IMR-90 (cell line): ENCODE data around the gene OXER1. TPM values are rescaled to one million over a fixed set of nuclear protein-coding genes. Genes with fewer than 3 reads are reported as not detected.

Source experiments
- ATAC-seq: fragments of 200-7000 bp; cut with Tn5 transposase; 2 replicates; pipeline ENCODE4 v1.9.1; 2020; ENCODE audit warnings: low read depth, mild to moderate bottlenecking, moderate library complexity
- BruUV-seq: library from RNA; stranded (reverse); fragments of 400-500 nt; replicated peaks from 2 replicates; lab custom pipeline; 2021; lab: Mats Ljungman, UMichigan
- CTCF ChIA-PET: fragments of 300-600 bp; formaldehyde crosslinking; extraction: SDS; loops from one replicate; lab custom pipeline; 2021; ENCODE audit warnings: antibody characterized with exemption; lab: Yijun Ruan, JAX
- POLR2A ChIA-PET: fragments of 300-600 bp; sonication (Branson Sonifier 250); formaldehyde crosslinking; loops from one replicate; lab custom pipeline; 2022; ENCODE audit warnings: antibody characterized with exemption; ENCODE audit not compliant: unreplicated experiment; lab: Charles Lee
- DNase-seq: peaks from one replicate; pipeline ENCODE4 v3.0.0; 2013
- H2AFZ ChIP-seq: replicated peaks from 2 replicates; pipeline ENCODE3; 2013; ENCODE audit warnings: low read length, mild to moderate bottlenecking; ENCODE audit not compliant: poor library complexity
- H2AK5ac ChIP-seq: 2 replicates; pipeline ENCODE4 v1.6.1; 2013; ENCODE audit warnings: low read depth, low read length, inconsistent platforms
- H2AK9ac ChIP-seq: replicated peaks from 2 replicates; pipeline ENCODE3; 2013; ENCODE audit warnings: mild to moderate bottlenecking, low read depth, low read length, moderate library complexity; ENCODE audit not compliant: poor library complexity
- H2BK120ac ChIP-seq: 2 replicates; pipeline ENCODE4 v1.6.1; 2013; ENCODE audit warnings: low read depth, low read length, inconsistent platforms
- H2BK15ac ChIP-seq: 3 replicates; pipeline ENCODE4 v1.6.1; 2013; ENCODE audit warnings: low read depth, low read length, inconsistent platforms
- H2BK20ac ChIP-seq: 2 replicates; pipeline ENCODE4 v1.6.1; 2013; ENCODE audit warnings: low read depth, mild to moderate bottlenecking, inconsistent platforms, low read length, moderate library complexity
- H2BK5ac ChIP-seq: 2 replicates; pipeline ENCODE4 v1.6.1; 2013; ENCODE audit warnings: mild to moderate bottlenecking, low read depth, low read length, inconsistent platforms; ENCODE audit not compliant: poor library complexity, severe bottlenecking
- H3K14ac ChIP-seq: replicated peaks from 2 replicates; pipeline ENCODE4 v1.6.1; 2013; ENCODE audit warnings: low read depth, low read length, inconsistent platforms
- H3K18ac ChIP-seq: 2 replicates; pipeline ENCODE4 v1.6.1; 2013; ENCODE audit warnings: low read depth, low read length, control low read depth
- H3K23ac ChIP-seq: 2 replicates; pipeline ENCODE4 v1.6.1; 2013; ENCODE audit warnings: low read depth, low read length, inconsistent platforms
- H3K27ac ChIP-seq: 2 replicates; pipeline ENCODE4 v1.5.1; 2013; ENCODE audit warnings: mild to moderate bottlenecking, control low read depth, low read length; ENCODE audit not compliant: insufficient read depth
- H3K27me3 ChIP-seq: 2 replicates; pipeline ENCODE4 v1.6.1; 2013; ENCODE audit warnings: low read length; ENCODE audit not compliant: control insufficient read depth, insufficient read depth
- H3K36me3 ChIP-seq: 2 replicates; pipeline ENCODE4 v1.6.1; 2013; ENCODE audit warnings: low read length, mixed read lengths; ENCODE audit not compliant: control insufficient read depth, insufficient read depth
- H3K4ac ChIP-seq: 2 replicates; pipeline ENCODE4 v1.6.1; 2013; ENCODE audit warnings: low read depth, low read length, inconsistent platforms
- H3K4me1 ChIP-seq: 2 replicates; pipeline ENCODE4 v1.6.1; 2013; ENCODE audit warnings: low read length, mixed read lengths; ENCODE audit not compliant: control insufficient read depth, insufficient read depth
- H3K4me2 ChIP-seq: 2 replicates; pipeline ENCODE4 v1.6.1; 2013; ENCODE audit warnings: low read depth, mild to moderate bottlenecking, control low read depth, low read length, moderate library complexity
- H3K4me3 ChIP-seq: 2 replicates; pipeline ENCODE4 v1.5.1; 2013; ENCODE audit warnings: low read depth, mild to moderate bottlenecking, control low read depth, low read length, moderate library complexity; ENCODE audit not compliant: insufficient read depth
- H3K56ac ChIP-seq: 2 replicates; pipeline ENCODE4 v1.6.1; 2013; ENCODE audit warnings: low read length, inconsistent platforms; ENCODE audit not compliant: insufficient read depth; ENCODE audit errors: extremely low read depth
- H3K79me1 ChIP-seq, 2 experiments: 2 replicates each; pipeline ENCODE4 v1.6.1; 2013; ENCODE audit warnings: low read length in 2 of 2, inconsistent platforms in 1 of 2, low read depth in 1 of 2
- H3K9ac ChIP-seq: 2 replicates; pipeline ENCODE4 v1.6.1; 2013; ENCODE audit warnings: low read depth, low read length, control low read depth
- H3K9me1 ChIP-seq: 2 replicates; pipeline ENCODE4 v1.6.1; 2013; ENCODE audit warnings: low read length, inconsistent platforms; ENCODE audit not compliant: insufficient read depth
- H3K9me3 ChIP-seq: 2 replicates; pipeline ENCODE4 v1.6.1; 2013; ENCODE audit warnings: low read length; ENCODE audit not compliant: control insufficient read depth, insufficient read depth
- H4K20me1 ChIP-seq: 2 replicates; pipeline ENCODE4 v1.6.1; 2013; ENCODE audit warnings: low read length, inconsistent platforms; ENCODE audit not compliant: insufficient read depth
- H4K5ac ChIP-seq: 2 replicates; pipeline ENCODE4 v1.6.1; 2013; ENCODE audit warnings: mild to moderate bottlenecking, low read depth, low read length, control low read depth
- H4K8ac ChIP-seq, 2 experiments: 2 replicates each; pipeline ENCODE4 v1.6.1; 2013; ENCODE audit warnings: low read depth in 2 of 2, low read length in 2 of 2, control low read depth in 1 of 2, inconsistent platforms in 1 of 2
- H4K91ac ChIP-seq: 2 replicates; pipeline ENCODE4 v1.6.1; 2013; ENCODE audit warnings: low read depth, low read length, inconsistent platforms; ENCODE audit not compliant: insufficient read depth
- BHLHE40 ChIP-seq: fragments of 150-350 bp; IDR thresholded peaks from 2 replicates; pipeline ENCODE4 v1.6.1; 2016; ENCODE audit warnings: mild to moderate bottlenecking, low read depth, low read length
- CEBPB ChIP-seq: IDR thresholded peaks from 2 replicates; pipeline ENCODE4 v1.6.1; 2012; ENCODE audit warnings: low read depth, low read length, improper control_type of control experiment
- CHD1 ChIP-seq: IDR thresholded peaks from 2 replicates; pipeline ENCODE4 v1.6.1; 2012; ENCODE audit warnings: low read depth, low read length, improper control_type of control experiment
- ELK1 ChIP-seq: fragments of 150-350 bp; IDR thresholded peaks from 2 replicates; pipeline ENCODE4 v1.6.1; 2016; ENCODE audit warnings: low read depth, mild to moderate bottlenecking, low read length, moderate library complexity, borderline replicate concordance
- FOS ChIP-seq: fragments of 150-350 bp; IDR thresholded peaks from 2 replicates; pipeline ENCODE4 v1.6.1; 2016; ENCODE audit warnings: low read depth, low read length
- MAFK ChIP-seq: IDR thresholded peaks from 2 replicates; pipeline ENCODE4 v1.6.1; 2012; ENCODE audit warnings: low read depth, low read length, improper control_type of control experiment
- MXI1 ChIP-seq: IDR thresholded peaks from 2 replicates; pipeline ENCODE4 v1.6.1; 2012; ENCODE audit warnings: low read depth, mild to moderate bottlenecking, low read length, moderate library complexity, borderline replicate concordance
- NFE2L2 ChIP-seq: fragments of 150-350 bp; IDR thresholded peaks from 2 replicates; pipeline ENCODE4 v1.6.1; 2016; ENCODE audit warnings: low read depth, mild to moderate bottlenecking, low read length
- POLR2A ChIP-seq: IDR thresholded peaks from 2 replicates; pipeline ENCODE4 v1.6.1; 2012; ENCODE audit warnings: mild to moderate bottlenecking, low read depth, low read length
- RAD21 ChIP-seq: IDR thresholded peaks from 2 replicates; pipeline ENCODE4 v1.6.1; 2012; ENCODE audit warnings: low read length, improper control_type of control experiment
- RCOR1 ChIP-seq: IDR thresholded peaks from 2 replicates; pipeline ENCODE4 v1.6.1; 2012; ENCODE audit warnings: mild to moderate bottlenecking, low read length, improper control_type of control experiment; ENCODE audit not compliant: insufficient replicate concordance
- SMC3 ChIP-seq: fragments of 150-350 bp; IDR thresholded peaks from 2 replicates; pipeline ENCODE4 v1.6.1; 2016; ENCODE audit warnings: low read depth, mild to moderate bottlenecking, antibody characterized with exemption, low read length, moderate library complexity
- USF2 ChIP-seq: fragments of 150-350 bp; IDR thresholded peaks from 2 replicates; pipeline ENCODE4 v1.6.1; 2017; ENCODE audit warnings: mild to moderate bottlenecking, antibody characterized with exemption, low read length, low read depth
- WGBS, 2 experiments: methylation state at CpG; one replicate each; pipeline versions ENCODE4 v1.1.5 to v1.1.7; 2013; ENCODE audit warnings: missing lambda C conversion rate in 2 of 2; ENCODE audit not compliant: insufficient read length in 1 of 2; ENCODE audit errors: extremely low coverage in 2 of 2; 5-methylcytosine and 5-hydroxymethylcytosine counted together
- dilution Hi-C: fragments of 300-500 bp; cut with HindIII; formaldehyde crosslinking; loops from one replicate; pipeline ENCODE4 v1.14.3; 2018; ENCODE audit warnings: low sequenced_read_pairs; ENCODE audit not compliant: unreplicated experiment
- in situ Hi-C: fragments of 300-500 bp; cut with MboI; formaldehyde crosslinking; loops from 3 replicates; pipeline ENCODE4 v1.14.3; 2019; ENCODE audit warnings: low sequenced_read_pairs, inconsistent platforms, mixed read lengths
- intact Hi-C: fragments of 100-400 bp; cut with micrococcal nuclease; formaldehyde crosslinking; loops from 2 replicates; pipeline ENCODE4 v1.10.0; 2022
- polyA plus RNA-seq, 3 experiments: library from polyadenylated mRNA; depleted of rRNA; stranded (reverse); fragments of >200 nt; gene quantifications; 2 replicates each; pipeline ENCODE4 v1.2.3, GENCODE V29; 2012; ENCODE audit warnings: low replicate concordance in 1 of 3
- total RNA-seq: library from RNA; depleted of rRNA; stranded (reverse); fragments of >200 nt; gene quantifications from 2 replicates; pipeline ENCODE4 v1.2.3, GENCODE V29; 2012
- TF ChIP-seq, protein P1 (sequence below): conservative IDR thresholded peaks from 2 replicates; pipeline ENCODE4 v1.5.1; 2012; ENCODE audit warnings: mild to moderate bottlenecking, low read depth, low read length, improper control_type of control experiment

The OXER1 gene
- total and polyA plus RNA-seq, 2 of the 4 experiments (the other 2 are of a cell fraction) = not detected

DNA sequence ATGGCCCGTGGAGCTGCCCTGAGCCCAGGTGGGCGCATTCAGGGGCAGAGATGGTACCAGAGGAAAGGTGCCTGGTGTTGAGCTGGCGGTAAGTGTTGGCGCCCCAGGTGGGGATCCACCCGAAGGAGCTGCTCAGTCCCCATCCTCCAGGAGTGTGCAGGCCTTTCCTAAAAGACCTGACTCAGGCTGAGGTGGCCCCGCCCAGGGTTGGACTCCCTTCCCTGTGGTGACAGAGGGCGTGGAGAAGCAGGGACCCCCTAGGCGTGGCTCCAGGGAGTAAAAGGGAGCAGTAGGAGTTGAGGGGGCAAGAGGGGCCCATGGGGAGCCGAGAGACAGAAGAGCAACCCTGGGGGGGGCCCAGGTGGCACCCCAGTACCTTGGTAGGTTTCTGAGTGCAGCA is 2.4 kb downstream of the OXER1 start:
- Histone ChIP-seq H2BK15ac (no peak overlapping the region), H3K9ac (no peak overlapping the region), H3K14ac (no peak overlapping the region), H2AK5ac (no peak overlapping the region), H3K36me3 (no peaks in the 10 kb centered on the region; the same call in 1 of the 2 replicates), H3K79me1 (no peaks in the 10 kb centered on the region), H3K18ac (no peak overlapping the region), H4K5ac (no peak overlapping the region), H3K9me3 (no peaks in the 10 kb centered on the region), H4K91ac (no peak overlapping the region), H3K27ac (no peak overlapping the region), H3K4me1 (no peaks in the 10 kb centered on the region), H3K9me1 (peaks cover 6% of the 10 kb centered on the region; the same call in 1 of the 2 replicates), H3K56ac (no peak overlapping the region), H3K4me3 (no peak overlapping the region), H3K4me2 (no peak overlapping the region), H3K4ac (no peak overlapping the region), H2AK9ac (no peak overlapping the region), H3K27me3 (no peaks in the 10 kb centered on the region; the same call in 1 of the 2 replicates), H2BK120ac (no peak overlapping the region), H2BK20ac (no peak overlapping the region), H4K8ac (no peak overlapping the region), H4K20me1 (no peaks in the 10 kb centered on the region), H3K23ac (no peak overlapping the region), H2AFZ (no peak overlapping the region), H2BK5ac (no peak overlapping the region)
- no TSS peak for BruUV-seq
- in situ Hi-C loops (no loop called here), intact Hi-C loops (no loop called here), dilution Hi-C loops (no loop called here)
- no peak for ATAC-seq
- TF ChIP-seq USF2 (no peak), FOS (no peak), BHLHE40 (no peak), NFE2L2 (no peak), SMC3 (no peak), MXI1 (no peak), POLR2A (no peak), RCOR1 (no peak), CEBPB (no peak), ELK1 (no peak), MAFK (no peak), RAD21 (no peak), CHD1 (no peak)
- TF ChIP-seq, protein P1, sequence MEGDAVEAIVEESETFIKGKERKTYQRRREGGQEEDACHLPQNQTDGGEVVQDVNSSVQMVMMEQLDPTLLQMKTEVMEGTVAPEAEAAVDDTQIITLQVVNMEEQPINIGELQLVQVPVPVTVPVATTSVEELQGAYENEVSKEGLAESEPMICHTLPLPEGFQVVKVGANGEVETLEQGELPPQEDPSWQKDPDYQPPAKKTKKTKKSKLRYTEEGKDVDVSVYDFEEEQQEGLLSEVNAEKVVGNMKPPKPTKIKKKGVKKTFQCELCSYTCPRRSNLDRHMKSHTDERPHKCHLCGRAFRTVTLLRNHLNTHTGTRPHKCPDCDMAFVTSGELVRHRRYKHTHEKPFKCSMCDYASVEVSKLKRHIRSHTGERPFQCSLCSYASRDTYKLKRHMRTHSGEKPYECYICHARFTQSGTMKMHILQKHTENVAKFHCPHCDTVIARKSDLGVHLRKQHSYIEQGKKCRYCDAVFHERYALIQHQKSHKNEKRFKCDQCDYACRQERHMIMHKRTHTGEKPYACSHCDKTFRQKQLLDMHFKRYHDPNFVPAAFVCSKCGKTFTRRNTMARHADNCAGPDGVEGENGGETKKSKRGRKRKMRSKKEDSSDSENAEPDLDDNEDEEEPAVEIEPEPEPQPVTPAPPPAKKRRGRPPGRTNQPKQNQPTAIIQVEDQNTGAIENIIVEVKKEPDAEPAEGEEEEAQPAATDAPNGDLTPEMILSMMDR = no peak
- ChIA-PET CTCF (no interaction called here), POLR2A (no interaction called here)
- WGBS, 2 experiments = 83% methylated on average over 3 of the region's 9 CpGs; no CpG with 5 or more reads in 1 of the 2 experiments
- DNase-seq = no peak
